Gastroesophageal sphincter (tissue), 4 donors: Measurements from ENCODE around the gene MSRB2. TPM values are rescaled to one million over a fixed set of nuclear protein-coding genes. Genes with fewer than 3 reads are reported as not detected.
"Not testable (repeated sequence)": the region's sequence is repeated elsewhere in the genome, so short reads cannot be mapped to it uniquely, and the experiment has no call there.

Experiments
- ATAC-seq: fragments of 150-250 bp; one replicate; pipeline ENCODE4 v1.9.1; 2016; ENCODE audit warnings: mild to moderate bottlenecking, moderate library complexity
- H3K27ac ChIP-seq, 4 donors: fragments of 200-600 bp; sonication (generic) in 3 of 4; 1 replicate in 3 of 4; 2 replicates in 1 of 4; pipeline ENCODE4 v1.5.1; 2016 to 2019
- H3K27me3 ChIP-seq: fragments of 200-600 bp; sonication (generic); one replicate; pipeline ENCODE4 v1.5.1; 2019
- H3K36me3 ChIP-seq, 2 donors: fragments of 200-600 bp; sonication (generic); one replicate each; pipeline ENCODE4 v1.5.1; 2019; ENCODE audit warnings: control low read depth in 1 of 2
- H3K4me1 ChIP-seq, 3 donors: fragments of 200-600 bp; sonication (generic); 1 replicate in 2 of 3; 2 replicates in 1 of 3; pipeline ENCODE4 v1.5.1; 2016 to 2019; ENCODE audit warnings: control low read depth in 2 of 3
- H3K4me3 ChIP-seq, 2 donors: fragments of 200-600 bp; sonication (generic); one replicate each; pipeline ENCODE4 v1.5.1; 2019; ENCODE audit warnings: mild to moderate bottlenecking in 1 of 2, moderate library complexity in 1 of 2
- H3K9me3 ChIP-seq, 3 donors: fragments of 200-600 bp; sonication (generic); one replicate each; pipeline ENCODE4 v1.5.1; 2017 to 2019; ENCODE audit warnings: control low read depth in 2 of 3
- CTCF ChIP-seq, 4 experiments: fragments of 200-600 bp in 2 of 4; fragments of 450-650 bp in 2 of 4; sonication (generic) in 1 of 4; IDR thresholded peaks; one replicate each; pipeline ENCODE4 v1.5.1; 2017 to 2019; ENCODE audit warnings: antibody characterized with exemption in 4 of 4, mild to moderate bottlenecking in 2 of 4, moderate library complexity in 2 of 4
- EP300 ChIP-seq: sonication (generic); formaldehyde crosslinking; IDR thresholded peaks from one replicate; pipeline ENCODE4 v1.6.1; 2017; ENCODE audit warnings: antibody characterized with exemption, mild to moderate bottlenecking
- POLR2A ChIP-seq, 2 donors: fragments of 450-650 bp; IDR thresholded peaks; one replicate each; pipeline ENCODE4 v1.6.1; 2017; ENCODE audit warnings: antibody characterized with exemption in 2 of 2, mild to moderate bottlenecking in 2 of 2, moderate library complexity in 1 of 2
- POLR2AphosphoS5 ChIP-seq: sonication (generic); formaldehyde crosslinking; IDR thresholded peaks from one replicate; pipeline ENCODE4 v1.6.1; 2017; ENCODE audit warnings: antibody characterized with exemption
- WGBS, 2 donors: methylation state at CpG; one replicate each; pipeline ENCODE4 v1.1.5; 2018; ENCODE audit warnings: low coverage in 1 of 2; 5-methylcytosine and 5-hydroxymethylcytosine counted together
- total RNA-seq, 4 donors: library from RNA; depleted of rRNA; stranded (reverse); fragments of >200 nt; gene quantifications; one replicate each; pipeline ENCODE4 v1.1.0, GENCODE V29; 2016

Gene MSRB2
- total RNA-seq, 4 donors from 2014 or later = 37.3 to 54.9 (median 42.8) TPM

- TF ChIP-seq CTCF (IDR thresholded peaks at IDR 0.05) (no peak), EP300 (no peak), POLR2A (IDR thresholded peaks at IDR 0.05) (no peak), POLR2AphosphoS5 (no peak)
- Histone ChIP-seq H3K9me3 (no peaks in the 10 kb centered on the region), H3K27ac (no peak overlapping the region), H3K36me3 (no peaks in the 10 kb centered on the region), H3K4me1 (peaks cover 0 to 37% (median 2%) of the 10 kb centered on the region in 3 donors), H3K4me3 (no peak overlapping the region), H3K27me3 (no peaks in the 10 kb centered on the region)
- 91% methylated on average over 12 of the region's 12 CpGs; no CpG with 5 or more reads in 1 of the 2 donors for WGBS, 2 donors
- no peak for ATAC-seq
Measured at GRCh38 chr10:23067337-23067736, 28.0 kb upstream of the MSRB2 start.

- WGBS, 2 donors = 54 to 87% methylated on average over 9 to 13 of the region's 16 CpGs
- no peaks in the 10 kb centered on the region for H3K36me3 ChIP-seq
- no peak overlapping the region for H3K27ac ChIP-seq
- no peaks in the 10 kb centered on the region for H3K27me3 ChIP-seq
- no peak overlapping the region for H3K4me3 ChIP-seq
- H3K9me3 ChIP-seq = no peaks in the 10 kb centered on the region
- peak; percentile 76 for ATAC-seq
- TF ChIP-seq CTCF (IDR thresholded peaks at IDR 0.05) (peak; percentile 31 to 79 (median 68)), POLR2AphosphoS5 (no peak), POLR2A (IDR thresholded peaks at IDR 0.05) (no peak)
- peaks cover 0 to 33% (median 2%) of the 10 kb centered on the region in 3 donors for H3K4me1 ChIP-seq
Measured at GRCh38 chr10:23067939-23068775, 27.2 kb upstream of the MSRB2 start.

GRCh38 chr10:23069019-23069815 lies 26.2 kb upstream of the MSRB2 start:
- TF ChIP-seq POLR2AphosphoS5 = peak; percentile 53
- no peak for TF ChIP-seq EP300
- TF ChIP-seq CTCF (IDR thresholded peaks at IDR 0.05) = no peak
- TF ChIP-seq POLR2A (IDR thresholded peaks at IDR 0.05) = no peak
- Histone ChIP-seq H3K27me3 (no peaks in the 10 kb centered on the region), H3K4me1 (peaks cover 0 to 28% (median 2%) of the 10 kb centered on the region in 3 donors), H3K4me3 (no peak overlapping the region), H3K27ac (no peak overlapping the region), H3K9me3 (no peaks in the 10 kb centered on the region), H3K36me3 (no peaks in the 10 kb centered on the region)
- WGBS, 2 donors = 43 to 53% methylated on average over 8 to 10 of the region's 10 CpGs
- no peak for ATAC-seq

GRCh38 chr10:23070092-23070912 lies 25.1 kb upstream of the MSRB2 start:
- H3K4me1 ChIP-seq = peaks cover 0 to 22% (median 2%) of the 10 kb centered on the region in 3 donors
- not testable (repeated sequence) for ATAC-seq

GRCh38 chr10:23070913-23071218 lies 24.5 kb upstream of the MSRB2 start:
- 100% methylated on average over 3 of the region's 3 CpGs; no CpG with 5 or more reads in 1 of the 2 donors for WGBS, 2 donors
- H3K9me3 ChIP-seq = no peaks in the 10 kb centered on the region

More at GRCh38 chr10:23070092-23070912, 25.1 kb upstream of the MSRB2 start:
- H3K27me3 ChIP-seq, H3K4me3 ChIP-seq, H3K36me3 ChIP-seq, H3K9me3 ChIP-seq, H3K27ac ChIP-seq: not testable (repeated sequence)
- WGBS, 2 donors = 90 to 96% methylated on average over 2 to 4 of the region's 12 CpGs

GRCh38 chr10:23072593-23072992 lies 22.8 kb upstream of the MSRB2 start:
- not testable (repeated sequence) for H3K27ac ChIP-seq, H3K9me3 ChIP-seq, H3K36me3 ChIP-seq, H3K4me3 ChIP-seq, ATAC-seq, H3K27me3 ChIP-seq
- WGBS, 2 donors = 71 to 80% methylated on average over 1 to 3 of the region's 3 CpGs
- H3K4me1 ChIP-seq = peaks cover 0 to 13% (median 0%) of the 10 kb centered on the region in 3 donors

More at GRCh38 chr10:23070913-23071218, 24.5 kb upstream of the MSRB2 start:
- Histone ChIP-seq H3K4me3 (no peak overlapping the region), H3K27me3 (no peaks in the 10 kb centered on the region), H3K27ac (no peak overlapping the region), H3K36me3 (no peaks in the 10 kb centered on the region), H3K4me1 (peaks cover 0 to 17% (median under 1%) of the 10 kb centered on the region in 3 donors)
- TF ChIP-seq POLR2AphosphoS5 = no peak
- no peak for TF ChIP-seq CTCF (IDR thresholded peaks at IDR 0.05)
- TF ChIP-seq POLR2A (IDR thresholded peaks at IDR 0.05) = no peak
- no peak for TF ChIP-seq EP300
- ATAC-seq = no peak
